Fibroblast of the conjunctiva (primary cell): Measurements from ENCODE around the gene GLRA2.
A peak's percentile ranks its signal among the peaks of the same experiment; 100 is the strongest.

Source experiments
- DNase-seq: peaks from one replicate; pipeline ENCODE4 v3.0.0-alpha.2; 2010; ENCODE audit warnings: low read depth

The GLRA2 gene

GRCh38 chrX:14529290-14529989 is at the start of gene GLRA2:
GLRA2 (plus strand) TSS chrX:14529536; CDS start chrX:14530058, 522 bp downstream.
- no peak for DNase-seq

- no peak for DNase-seq
Observed at GRCh38 chrX:14489437-14489836, 39.9 kb upstream of the GLRA2 start.

GRCh38 chrX:14491689-14492088 is 37.6 kb upstream of the GLRA2 start:
- no peak for DNase-seq

- DNase-seq: no peak
Observed at GRCh38 chrX:14496674-14497073, 32.7 kb upstream of the GLRA2 start.

- DNase-seq: no peak
Observed at GRCh38 chrX:14497184-14497666, 32.1 kb upstream of the GLRA2 start.

GRCh38 chrX:14501327-14501726 is 28.0 kb upstream of the GLRA2 start:
- no peak for DNase-seq

GRCh38 chrX:14504960-14505538 is 24.3 kb upstream of the GLRA2 start:
- DNase-seq: no peak

- no peak for DNase-seq
Observed at GRCh38 chrX:14505648-14506047, 23.7 kb upstream of the GLRA2 start.

GRCh38 chrX:14506866-14507265 is 22.5 kb upstream of the GLRA2 start:
- no peak for DNase-seq

- DNase-seq: no peak
Observed at GRCh38 chrX:14508025-14508690, 21.2 kb upstream of the GLRA2 start.

GRCh38 chrX:14509325-14510057 is 19.8 kb upstream of the GLRA2 start:
- DNase-seq: no peak

GRCh38 chrX:14528629-14529289 is 577 bp upstream of the GLRA2 start:
- DNase-seq: peak; percentile 18

GRCh38 chrX:14533867-14534266 is 4.5 kb downstream of the GLRA2 start:
- DNase-seq: no peak

- no peak for DNase-seq
Observed at GRCh38 chrX:14546190-14546589, 16.9 kb downstream of the GLRA2 start.

GRCh38 chrX:14554131-14554715 is 24.9 kb downstream of the GLRA2 start:
- no peak for DNase-seq

GRCh38 chrX:14564058-14564457 is 34.7 kb downstream of the GLRA2 start:
- DNase-seq: no peak

GRCh38 chrX:14573161-14573560 is 43.8 kb downstream of the GLRA2 start:
- no peak for DNase-seq

GRCh38 chrX:14581081-14581480 is 51.7 kb downstream of the GLRA2 start:
- no peak for DNase-seq

GRCh38 chrX:14584548-14584947 is 55.2 kb downstream of the GLRA2 start:
- DNase-seq: no peak

GRCh38 chrX:14590216-14590615 is 60.9 kb downstream of the GLRA2 start:
- no peak for DNase-seq

- no peak for DNase-seq
Observed at GRCh38 chrX:14590693-14591424, 61.5 kb downstream of the GLRA2 start.
